ENCODE data around the gene TFAP2C.
"Not testable (repeated sequence)": the region's sequence is repeated elsewhere in the genome, so short reads cannot be mapped to it uniquely, and the experiment has no call there.

The TFAP2C gene

GRCh38 chr20:56657879-56658278 lies 28.8 kb downstream of the TFAP2C start:
- DNase-seq = no peak

DNA sequence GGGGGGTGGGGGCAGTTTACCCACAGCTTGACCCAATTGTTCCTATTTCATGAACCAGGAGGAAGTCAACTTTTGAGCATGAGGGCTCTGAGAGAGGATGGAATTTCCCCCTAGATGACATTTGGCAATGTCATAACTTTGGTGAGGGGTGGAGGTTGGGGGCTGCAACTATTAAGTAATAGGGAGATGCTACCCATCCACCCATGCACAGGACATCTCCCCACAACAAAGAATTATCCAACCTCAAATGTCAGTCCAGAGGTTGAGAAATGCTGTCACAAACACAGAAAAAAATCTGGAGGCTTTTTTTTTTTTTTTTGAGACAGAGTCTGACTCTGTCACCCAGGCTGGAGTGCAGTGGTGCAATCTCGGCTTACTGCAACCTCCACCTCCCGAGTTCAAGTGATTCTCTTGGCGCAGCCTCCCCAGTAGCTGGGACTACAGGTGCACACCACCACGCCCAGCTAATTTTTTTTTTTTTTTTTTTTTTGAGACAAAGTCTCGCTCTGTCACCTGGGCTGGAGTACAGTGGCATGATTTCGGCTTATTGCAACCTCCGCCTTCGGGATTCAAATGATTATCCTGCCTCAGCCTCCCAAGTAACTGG lies 29.3 kb downstream of the TFAP2C start:
- DNase-seq = not testable (repeated sequence)

- DNase-seq = no peak
These were observed 34.6 kb downstream of the TFAP2C start for GRCh38 chr20:56663660-56664059.

GRCh38 chr20:56664796-56665195 lies 35.7 kb downstream of the TFAP2C start:
- DNase-seq = no peak

DNA sequence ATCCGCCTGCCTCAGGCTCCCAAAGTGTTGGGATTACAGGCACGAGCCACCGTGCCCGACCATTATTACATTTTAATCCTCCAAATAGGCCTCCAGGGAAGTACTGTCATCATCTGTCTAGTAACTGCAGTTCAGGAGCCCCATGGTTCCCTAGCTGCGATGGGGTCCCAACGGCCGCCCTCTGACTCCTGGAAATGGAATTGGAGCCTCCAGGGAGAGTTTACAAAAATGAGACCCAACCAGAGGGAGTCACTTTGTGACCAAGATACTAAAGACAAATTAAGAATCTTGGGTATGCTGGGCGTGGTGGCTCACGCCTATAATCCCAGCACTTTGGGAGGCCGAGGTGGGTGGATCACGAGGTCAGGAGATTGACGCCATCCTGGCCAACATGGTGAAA lies 36.7 kb downstream of the TFAP2C start:
- no peak for DNase-seq

DNA sequence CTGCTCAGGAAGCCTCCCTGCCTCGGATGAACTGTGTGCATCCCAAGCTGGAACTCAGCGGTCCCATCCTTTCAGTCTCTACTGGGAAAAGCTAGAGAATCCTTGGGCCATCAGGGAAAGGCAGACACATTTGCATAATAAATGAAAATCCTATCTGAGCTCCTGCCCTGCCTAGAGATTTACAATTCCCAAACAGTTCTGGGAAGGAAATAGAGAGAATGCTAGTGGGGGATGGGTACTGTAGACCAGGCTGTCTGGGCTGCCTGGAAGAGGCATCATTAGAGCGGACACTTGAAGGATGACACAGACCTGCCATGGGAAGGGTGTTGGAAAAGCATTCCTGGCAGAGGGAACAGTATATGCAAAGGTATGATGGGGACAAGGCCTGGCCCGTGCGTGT lies 44.3 kb downstream of the TFAP2C start:
- no peak for DNase-seq

DNA sequence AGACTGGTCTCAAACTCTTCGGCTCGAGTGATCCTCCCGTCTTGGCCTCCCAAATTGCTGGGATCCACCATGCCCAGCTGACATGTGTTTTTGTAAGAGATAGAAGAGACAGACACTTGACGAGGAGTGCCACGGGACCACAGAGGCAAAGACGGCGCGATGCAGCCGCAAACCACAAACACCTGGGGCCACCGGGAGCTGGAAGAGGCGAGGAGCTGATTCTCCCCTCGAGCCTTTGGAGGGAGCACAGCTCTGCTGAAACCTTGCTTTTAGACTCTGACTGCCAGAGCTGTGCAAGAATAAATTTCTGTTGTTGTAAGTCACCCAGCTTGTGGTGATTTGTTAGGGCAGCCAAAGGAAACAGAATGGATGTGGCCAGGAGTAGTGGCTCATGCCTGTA lies 46.9 kb downstream of the TFAP2C start:
- DNase-seq = no peak

DNA sequence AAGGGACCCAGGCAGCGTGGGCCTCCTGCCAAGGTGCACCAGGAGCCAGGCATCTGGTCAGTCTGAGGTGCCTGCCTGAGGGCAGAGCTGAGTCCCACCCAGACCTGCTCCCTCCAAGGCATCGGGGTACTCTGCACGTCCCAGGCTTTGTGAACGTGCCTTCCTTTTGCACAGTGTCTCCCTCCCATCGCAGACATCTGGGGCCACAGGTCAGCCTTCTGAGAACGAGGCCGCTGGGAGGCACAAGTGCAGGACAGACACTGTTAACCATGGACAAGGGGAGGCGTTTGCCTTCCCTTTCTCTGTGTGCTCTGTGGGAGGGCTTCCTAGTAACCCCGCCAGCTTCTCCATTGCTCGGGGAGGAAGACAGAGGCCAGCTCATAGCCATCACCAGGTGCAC lies 47.6 kb downstream of the TFAP2C start:
- no peak for DNase-seq

DNA sequence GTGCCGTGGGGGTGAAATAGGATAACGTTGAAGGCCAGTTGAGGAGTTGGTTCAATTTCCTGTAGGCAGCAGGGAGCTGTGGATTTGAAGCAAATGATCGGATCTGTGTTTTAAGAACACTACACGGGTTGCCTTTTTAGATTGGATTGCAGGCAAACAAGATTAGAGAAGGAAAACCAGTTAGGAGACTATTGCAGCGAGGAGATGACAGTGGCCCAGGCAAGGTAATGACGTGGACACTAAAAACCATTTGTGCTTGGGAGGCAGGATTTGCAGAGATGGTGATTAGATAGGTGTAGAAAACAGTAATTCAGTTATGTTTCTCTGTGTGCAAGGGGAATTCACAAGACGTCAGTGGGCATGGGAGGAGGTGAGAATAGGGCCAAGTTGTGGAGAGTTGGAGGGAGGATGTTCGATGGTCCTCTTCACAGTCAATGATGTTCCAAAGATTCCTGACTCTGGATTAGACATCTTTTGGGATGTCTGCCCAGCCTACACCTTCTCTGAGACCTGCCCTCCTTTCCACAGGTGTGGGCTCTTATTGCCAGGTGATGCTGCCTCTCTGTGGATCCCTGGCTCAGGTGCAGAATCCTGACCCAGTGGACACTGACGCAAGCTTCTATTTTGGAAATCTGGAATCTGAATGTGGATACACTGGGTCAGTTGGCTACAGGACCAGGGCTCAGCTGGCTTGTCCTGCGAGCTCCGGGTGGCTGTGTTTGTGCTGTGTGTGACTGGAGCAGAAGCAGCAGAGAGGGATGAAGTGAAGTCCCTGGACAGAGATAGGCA lies 54.2 kb downstream of the TFAP2C start:
- DNase-seq = no peak

DNA sequence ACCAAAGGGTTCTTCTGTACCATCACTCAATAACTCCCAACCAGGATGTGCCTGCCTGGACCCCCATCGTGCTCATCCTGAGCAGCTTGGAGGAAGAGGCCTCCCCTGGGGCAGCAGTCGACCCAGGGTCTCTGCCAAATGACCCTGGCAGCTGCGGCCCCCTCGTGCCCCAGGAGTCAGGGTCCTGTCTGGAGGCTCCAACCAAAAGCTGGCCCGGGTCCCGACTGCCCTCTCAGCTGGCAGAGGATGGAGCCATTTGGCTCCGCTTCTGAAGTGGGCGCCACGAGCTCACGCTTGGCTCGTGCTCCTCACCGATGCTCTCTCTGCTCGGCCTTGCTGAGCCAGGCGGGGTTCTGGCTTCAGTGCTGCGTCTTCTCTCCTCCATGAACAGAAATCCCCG lies 56.8 kb downstream of the TFAP2C start:
- DNase-seq = no peak

DNA sequence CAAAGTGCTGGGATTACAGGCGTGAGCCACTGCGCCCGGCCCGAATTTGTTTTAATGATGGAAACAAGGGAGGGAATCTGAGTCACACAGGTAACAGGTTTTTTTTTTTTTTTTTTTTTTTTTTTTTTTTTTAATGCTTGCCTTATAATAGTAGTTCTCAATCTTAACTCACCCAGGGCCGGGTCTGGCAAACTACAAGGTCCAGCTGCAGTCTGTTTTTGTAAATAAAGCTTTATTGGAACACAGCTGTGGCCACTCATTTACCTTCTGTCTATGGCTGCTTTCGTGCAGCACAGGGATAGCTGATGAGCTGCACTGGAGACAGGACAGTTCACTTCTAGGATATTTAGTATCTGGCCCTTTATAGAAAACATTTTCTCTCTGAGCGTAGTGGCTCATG lies 58.0 kb downstream of the TFAP2C start:
- DNase-seq = no peak

- DNase-seq = no peak
These were observed 59.0 kb downstream of the TFAP2C start for GRCh38 chr20:56688106-56688505.

Measured in stimulated activated CD4-positive, alpha-beta T cell treated with anti-CD3 and anti-CD28 coated beads, Interleukin-12 subunit alpha, Interleukin-12 subunit beta, amount 100 ng/mL, for 4 hours (primary cell).